Stimulated activated CD4-positive, alpha-beta T cell treated with anti-CD3 and anti-CD28 coated beads, Interleukin-12 subunit alpha, Interleukin-12 subunit beta, amount 100 ng/mL, for 48 hours (primary cell): ENCODE measurements around the gene TSPAN14.

Experiments used
- DNase-seq, 3 donors: peaks; one replicate each; pipeline ENCODE4 v3.0.0-alpha.2; 2020; ENCODE audit warnings: low read depth in 2 of 3, low spot score in 1 of 3

TSPAN14 gene

DNA sequence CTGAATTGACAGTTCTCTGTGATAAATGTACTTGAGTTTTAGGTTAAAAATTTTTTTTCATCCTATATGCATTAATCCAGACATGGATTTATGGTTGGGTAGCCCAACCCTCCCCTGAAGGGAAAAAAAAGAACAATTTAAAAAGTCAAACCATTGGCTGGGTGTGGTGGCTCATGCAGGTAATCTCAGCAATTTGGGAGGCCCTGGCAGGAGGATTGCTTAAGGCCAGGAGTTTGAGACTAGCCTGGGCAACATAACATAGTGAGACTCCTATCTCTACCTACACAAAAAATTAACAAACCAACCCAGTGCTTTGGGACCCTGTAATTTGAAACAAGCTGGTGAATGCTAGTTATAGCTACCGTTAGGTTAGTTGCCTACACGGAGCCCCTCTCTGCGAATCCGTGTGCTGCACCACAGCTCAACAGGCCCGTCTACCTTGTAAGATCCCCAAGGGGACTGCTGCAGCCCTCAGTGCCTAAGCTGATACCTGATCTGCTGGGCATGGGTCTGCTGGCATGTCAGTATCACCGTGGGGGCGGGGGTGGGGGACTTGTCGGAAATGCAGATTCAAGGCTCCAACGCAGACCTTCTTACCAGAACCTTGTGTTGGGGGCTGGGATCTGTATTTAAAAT, 32.8 kb downstream of the TSPAN14 start:
- DNase-seq = no peak

DNA sequence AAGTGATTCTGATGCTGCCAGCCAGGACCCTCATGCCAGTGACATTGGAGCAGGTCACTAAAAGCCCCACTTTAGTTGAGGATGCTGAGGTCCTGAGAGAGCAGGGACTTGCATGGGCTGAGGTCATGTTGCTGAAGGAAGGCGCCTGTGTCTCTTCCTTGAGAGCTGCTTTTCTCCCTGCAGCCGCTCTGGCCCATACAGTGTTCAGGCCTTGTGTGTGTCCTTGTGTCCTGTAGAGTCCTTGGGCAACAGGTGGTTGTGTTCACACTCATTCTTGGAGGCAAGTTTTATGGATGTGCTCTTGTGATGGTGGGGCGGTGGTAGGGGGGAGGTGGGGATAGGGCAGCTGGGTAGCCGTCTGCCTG, 33.3 kb downstream of the TSPAN14 start:
- no peak for DNase-seq

DNA sequence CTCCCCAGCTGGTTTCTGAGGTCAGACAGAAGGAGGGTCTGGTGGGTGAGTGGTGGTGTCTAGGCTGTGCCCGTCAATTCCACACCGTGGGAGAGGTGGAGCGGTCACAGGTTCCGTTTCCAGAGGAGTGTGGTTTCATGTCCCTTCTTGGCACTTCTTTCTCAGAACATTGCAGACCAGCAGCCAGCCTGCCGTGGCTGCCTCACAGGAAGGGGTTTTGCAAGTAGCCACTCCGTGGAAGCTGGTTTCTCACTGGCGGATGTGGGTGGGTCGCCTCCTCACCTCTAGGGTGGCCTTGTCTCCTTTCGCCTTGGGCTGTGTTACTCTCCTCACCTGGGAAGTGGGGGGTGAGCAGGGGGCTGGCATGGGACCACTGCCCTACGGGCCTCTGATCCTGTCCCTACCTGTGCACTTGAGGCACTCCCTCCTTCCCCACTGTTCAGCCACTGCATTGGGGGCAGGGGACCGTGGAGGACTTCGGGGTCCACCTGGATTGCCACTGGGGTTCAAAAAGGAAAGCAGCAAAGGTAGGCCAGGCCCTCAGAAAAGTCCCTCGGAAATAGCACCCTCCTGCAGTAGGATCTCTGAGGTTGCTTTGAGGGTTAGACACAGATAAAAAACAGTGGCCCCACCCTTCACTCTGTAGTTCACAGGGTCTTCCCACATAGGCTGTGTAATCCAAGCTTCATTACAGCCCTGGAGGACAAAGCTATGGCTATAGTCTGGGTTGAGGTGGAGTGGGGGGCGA, 33.9 kb downstream of the TSPAN14 start:
- no peak for DNase-seq

DNA sequence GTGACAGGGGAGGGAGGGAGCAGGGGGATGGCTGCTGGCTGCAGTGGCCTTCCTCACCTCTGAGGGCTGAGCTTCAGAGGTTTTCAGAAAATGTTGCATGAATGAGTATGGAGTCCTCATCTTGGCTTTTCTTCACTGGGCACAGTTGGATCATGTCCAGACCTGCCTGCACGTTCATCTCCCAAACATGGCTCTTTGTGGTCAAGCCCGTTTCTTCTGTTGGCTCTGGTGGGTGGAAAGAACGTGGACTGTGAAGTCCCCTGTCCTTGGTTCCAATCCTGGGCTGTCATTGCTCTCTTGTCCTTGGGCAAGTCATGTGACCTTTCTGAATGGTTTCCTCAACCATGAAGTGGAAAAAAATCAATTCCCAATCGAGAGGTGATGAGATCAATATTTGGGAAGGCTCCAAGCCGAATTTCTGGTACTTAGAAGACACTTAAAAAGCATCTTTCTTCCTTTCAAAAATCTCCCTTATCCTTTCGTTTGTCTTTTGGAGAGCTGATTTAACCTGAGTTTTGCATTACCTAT, 34.5 kb downstream of the TSPAN14 start:
- no peak for DNase-seq

DNA sequence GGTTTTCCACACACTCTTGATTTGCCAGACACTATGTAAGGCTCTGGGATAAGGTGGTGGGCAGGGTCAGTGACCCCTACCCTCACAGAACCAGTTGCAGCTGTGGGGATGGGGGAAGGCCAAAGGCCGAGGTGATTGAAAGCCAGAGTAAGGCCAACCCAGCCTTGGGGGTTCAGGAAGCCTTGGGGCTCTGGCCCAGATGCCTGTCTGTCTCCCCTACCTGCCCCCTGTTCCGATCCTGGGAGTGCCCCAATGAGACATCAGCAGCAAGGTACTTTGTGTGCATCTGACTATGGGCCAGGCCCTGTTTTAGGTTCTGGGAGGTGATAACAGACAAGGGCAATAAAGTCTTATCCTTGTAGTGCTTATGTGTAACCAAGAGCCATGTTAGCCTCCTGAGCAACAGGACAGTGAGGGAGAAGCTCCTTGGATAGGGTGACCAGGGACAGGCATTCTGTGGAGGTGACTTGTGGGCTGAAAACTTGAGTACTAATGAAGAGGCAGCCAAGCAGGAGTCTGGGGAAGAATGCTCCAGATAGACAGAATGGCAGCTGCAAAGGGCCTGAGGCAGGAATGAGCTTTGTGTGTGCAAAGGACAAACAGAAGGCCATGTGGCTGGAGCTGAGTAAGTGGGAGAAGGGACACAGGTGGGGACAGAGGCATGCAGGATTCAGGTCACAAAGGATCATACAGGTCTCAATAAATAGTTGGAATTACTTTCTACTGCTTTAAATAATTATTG, 35.4 kb downstream of the TSPAN14 start:
- no peak for DNase-seq

DNA sequence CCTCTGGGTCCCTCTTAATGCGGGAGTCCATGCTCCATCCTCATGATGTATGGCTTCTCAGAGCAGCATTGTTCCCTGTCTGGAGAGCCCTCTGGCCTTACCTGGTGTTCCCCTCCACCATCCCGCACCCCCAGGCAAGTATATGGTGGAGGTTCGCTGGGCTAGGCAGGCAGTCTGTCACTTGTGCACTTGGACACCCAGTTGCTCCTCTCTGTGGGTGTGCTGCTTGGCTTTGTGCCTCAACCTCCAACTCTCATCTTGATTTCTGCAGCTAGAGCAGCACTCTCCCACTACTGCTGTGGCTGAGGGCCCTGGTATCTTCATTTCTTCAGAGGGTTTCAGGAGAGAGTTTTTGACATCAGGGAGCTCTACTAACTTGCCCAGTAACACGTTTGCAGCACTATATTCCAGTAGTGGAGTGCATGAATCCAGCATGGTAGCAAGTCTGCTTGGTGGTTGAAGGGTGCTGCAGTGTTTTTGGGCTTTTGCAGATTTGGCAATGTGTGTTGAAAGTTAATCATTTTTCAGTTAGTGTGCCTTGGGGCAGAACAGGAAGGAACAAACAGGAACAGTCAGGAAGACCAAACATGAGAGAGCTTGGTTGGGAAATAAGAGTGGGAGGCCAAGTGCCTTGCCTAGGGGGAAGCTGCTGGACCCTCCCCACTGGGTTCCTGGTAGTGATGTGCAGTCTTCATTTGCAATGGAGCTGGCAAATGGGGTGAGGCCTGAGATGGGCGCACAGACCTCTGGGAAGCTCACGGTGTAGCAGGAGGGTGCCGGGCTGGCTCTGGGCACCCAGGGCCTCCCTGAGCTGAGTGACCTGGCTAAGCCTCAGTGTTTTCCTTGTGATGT, 37.4 kb downstream of the TSPAN14 start:
- DNase-seq = no peak

DNA sequence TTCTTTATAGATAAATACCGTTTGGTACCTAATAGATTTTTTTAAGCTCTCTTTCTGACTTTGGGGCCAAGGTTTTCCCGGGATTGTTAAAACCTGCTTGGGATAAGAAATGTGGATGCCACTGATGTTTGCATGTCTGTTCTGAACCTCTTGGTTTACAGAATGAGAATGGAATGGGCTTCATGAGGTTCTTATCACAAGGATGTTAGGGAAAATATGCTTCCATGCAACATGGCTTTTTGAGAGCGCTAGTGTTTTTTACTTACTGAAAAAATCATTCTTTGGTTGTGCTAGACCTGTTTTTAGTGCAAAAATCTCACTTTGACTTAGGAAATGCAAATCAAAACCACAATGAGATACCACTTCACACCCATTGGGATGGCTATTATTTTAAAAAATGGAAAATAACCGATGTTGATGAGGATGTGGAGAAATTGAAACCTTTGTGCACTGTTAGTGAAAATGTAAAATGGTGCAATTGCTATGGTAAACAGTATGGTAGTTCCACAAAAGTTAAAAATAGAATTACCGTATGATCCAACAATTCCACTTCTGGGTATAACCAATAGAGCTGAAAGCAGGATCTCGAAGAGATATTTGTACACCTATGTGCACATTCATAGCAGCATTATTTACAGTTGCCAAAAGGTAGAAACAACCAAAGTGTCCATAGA, 38.9 kb downstream of the TSPAN14 start:
- DNase-seq = no peak

DNA sequence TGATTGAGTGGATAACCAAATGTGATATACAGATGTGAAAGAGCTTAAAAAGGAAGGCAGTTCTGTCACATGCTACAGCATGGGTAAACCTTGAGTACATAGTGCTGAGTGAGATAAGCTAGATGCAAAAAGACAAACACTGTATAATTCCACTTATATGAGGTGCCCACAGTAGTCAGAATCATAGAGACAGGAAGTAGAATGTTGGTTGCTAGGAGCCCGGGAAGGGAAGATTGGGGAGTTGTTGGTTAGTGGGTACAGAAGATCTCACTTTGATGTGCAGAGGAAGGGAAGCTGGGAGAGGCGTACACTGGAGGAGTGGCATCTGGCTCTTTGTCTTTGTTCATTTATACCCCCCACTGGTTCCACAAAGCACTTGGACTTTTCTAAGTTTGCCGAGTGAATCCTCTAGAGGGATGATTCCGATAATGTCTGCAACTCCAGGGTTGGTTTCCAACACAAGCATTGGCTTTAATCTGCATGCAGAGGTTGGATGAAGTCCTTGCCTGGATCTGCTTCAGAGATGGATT, 39.5 kb downstream of the TSPAN14 start:
- DNase-seq = no peak

DNA sequence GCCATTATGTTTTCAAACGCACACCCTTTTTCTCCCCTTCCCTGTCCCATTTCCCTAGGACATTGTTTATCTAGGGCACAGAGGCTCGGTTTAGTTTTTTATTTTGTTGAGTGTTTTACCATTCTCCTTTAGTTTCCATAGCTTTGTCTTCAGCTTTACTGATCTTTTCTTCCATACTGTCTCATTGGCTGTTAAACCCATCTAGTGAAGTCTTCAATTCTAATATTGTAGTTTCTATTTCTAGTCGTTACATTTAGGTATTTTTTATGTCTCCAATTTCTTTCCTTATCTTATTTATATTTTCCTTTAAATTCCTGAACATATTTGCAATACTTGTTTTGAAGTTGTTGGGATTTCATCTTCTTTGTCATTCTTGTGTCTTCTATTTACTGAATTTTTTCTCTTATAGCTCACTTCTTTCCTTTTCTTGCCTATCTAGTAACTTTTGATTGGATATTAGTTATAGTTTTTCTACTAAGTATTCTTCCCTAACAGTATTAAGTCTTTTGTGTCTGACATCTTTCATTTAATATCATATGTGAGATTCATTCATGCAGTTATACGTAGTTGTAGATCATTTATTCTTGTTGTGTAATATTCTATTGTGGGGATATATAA, 42.6 kb downstream of the TSPAN14 start:
- no peak for DNase-seq

DNA sequence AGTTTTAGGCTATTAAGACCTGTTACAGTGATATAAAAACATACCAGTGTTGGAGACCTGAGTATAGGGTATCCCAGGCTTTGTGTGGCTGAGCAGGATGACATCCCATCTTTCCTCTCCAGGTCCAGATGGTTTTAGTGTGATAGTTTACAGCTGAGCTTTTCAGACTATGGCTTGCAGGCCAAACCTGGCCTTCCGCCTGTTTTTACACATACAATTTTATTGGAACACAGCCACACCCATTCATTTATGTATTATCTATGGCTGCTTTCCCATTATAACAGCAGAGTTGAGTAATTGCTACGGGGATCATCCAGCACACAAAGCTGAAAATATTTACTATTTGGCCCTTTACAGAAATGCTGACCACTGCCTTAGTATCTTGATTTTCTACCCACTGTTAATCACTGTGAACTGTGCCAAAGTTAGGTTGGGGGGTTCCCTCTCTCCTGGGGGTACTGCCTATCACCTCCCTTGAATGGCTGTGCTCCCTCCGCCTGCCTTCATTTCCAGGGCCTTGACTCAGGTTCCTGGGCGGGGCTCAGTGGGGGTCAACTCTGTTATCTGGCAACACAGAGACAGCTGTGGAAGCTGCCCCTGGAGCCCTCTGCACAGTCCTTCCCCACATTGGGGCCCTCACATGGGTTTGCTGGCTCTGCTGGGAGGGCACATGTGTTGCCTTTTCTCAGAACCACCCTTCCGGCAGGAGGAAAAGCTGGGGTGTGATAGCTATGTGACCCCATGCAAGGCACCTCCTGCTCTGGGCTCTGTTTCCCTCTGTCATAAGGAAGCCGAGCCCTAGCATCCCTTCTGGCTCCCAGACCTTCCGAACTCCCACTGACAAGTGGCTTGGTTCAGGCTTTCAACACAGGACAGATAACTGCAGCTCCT, 43.3 kb downstream of the TSPAN14 start:
- no peak for DNase-seq

DNA sequence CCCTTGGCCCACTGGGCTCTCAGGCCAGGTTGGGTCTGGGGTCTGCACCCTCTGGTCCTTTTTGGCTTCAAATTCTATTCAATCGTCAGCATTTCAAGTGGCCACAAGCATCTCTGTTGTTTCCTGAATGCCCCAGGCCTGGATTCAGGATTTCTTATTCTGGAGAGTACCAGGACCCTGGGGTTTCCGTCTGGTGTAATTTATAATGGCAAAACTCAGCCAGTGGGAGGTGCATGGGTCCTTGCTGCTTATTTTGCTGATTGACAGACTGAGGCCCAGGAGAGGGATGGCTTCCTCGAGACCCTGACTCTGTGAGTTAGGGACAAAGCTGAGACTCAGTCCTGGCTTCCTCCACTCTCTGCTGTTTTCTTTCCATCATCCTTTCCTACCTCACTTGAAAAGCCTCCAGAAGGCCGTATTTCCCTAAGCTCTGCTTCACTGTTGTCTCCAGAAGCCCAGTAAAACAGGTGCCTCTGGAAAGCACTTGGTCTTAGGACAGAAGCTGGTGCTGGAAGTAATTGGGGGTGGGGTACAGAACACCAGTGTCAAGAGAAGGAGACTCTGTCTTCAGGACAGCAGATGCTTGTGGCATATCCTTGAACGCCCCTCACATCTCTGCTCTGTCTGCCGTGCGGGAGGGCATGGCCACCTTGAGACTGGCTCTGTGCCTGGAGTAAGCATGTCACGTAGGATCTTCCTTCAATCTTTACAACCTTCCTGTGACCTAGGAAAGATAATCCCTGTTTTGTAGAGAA, 44.1 kb downstream of the TSPAN14 start:
- DNase-seq = no peak

DNA sequence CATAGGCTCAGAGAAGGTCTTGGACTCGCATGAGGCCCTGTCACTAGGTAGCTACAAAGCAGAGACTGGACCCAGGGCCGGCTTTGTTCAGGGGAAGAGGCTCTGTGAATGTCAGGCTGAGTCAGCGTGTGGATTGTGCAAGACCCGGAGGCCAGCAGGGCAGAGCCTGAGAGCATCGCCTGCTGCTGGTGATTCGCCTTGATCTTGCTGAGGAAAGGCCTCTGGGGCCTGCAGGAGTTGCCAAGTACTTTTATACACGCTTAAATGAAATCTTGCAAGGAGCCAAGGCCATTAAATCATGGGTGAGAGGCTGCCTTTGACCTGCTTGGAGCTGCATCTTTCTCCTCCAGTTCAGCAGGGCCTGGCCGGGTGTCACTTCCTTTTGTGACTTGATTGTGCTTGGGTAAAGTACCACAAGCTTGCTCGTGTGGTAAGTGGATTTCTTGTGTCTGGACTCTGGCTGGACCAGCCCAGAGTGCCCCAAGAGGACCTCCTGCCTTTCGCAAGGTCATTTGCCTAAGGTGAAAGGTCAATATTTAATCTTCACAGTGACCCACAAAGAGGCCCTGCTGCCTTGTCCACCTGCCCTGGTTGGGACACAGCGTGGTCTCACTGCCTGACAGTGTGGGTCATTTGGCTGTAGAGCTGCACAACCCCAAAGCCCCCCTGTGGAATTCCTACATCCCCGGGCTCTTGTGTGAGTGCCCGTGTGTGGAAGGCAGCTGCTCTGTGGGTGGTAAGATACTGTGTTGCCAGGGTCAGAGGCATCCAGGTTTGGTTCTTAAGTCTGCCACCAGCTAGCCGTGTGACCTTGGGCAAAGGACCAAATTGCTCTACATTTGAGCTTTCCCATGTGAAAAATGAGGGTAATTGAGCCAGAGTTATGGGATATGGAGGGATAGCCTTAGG, 45.0 kb downstream of the TSPAN14 start:
- DNase-seq = peak; percentile 62 to 68 (median 65)

DNA sequence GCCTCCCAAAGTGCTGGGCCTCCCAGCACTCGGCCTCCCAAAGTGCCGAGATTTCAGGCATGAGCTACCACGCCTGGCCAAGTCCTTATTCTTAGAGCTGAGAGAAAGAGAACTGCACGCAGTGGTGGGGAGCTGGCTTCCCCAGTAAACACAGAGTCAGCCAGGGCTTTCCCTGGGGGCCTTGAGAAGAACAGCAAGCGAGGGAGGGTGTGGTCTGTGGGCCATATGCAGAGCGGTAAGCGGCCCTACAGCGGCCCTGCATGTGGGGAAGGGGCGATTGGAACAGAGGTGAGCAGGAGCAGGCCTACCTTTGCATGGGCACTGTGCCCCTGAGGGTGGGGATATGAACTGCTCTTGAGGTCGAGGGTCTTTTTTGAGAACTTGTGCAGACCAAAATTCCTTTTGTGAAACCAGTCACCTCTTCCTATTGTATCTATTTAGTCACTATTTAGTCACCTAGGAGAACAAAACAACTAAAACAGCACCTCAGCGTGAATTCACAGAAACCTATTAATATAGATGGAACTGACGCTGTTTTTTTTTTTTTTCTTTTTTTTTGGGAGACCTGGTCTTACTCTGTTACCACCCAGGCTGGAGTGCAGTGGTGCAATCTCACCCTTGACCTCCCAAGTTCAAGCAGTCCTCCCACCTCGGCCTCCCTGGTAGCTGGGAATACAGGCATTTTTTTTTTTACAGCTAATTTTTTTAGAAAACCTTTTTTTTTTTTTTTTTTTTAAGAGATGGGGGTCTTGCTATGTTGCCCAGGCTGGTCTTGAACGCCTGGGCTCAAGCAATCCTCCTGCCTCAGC, 46.7 kb downstream of the TSPAN14 start:
- peak in 2 of 3 donors; percentile 37 to 44 for DNase-seq

DNA sequence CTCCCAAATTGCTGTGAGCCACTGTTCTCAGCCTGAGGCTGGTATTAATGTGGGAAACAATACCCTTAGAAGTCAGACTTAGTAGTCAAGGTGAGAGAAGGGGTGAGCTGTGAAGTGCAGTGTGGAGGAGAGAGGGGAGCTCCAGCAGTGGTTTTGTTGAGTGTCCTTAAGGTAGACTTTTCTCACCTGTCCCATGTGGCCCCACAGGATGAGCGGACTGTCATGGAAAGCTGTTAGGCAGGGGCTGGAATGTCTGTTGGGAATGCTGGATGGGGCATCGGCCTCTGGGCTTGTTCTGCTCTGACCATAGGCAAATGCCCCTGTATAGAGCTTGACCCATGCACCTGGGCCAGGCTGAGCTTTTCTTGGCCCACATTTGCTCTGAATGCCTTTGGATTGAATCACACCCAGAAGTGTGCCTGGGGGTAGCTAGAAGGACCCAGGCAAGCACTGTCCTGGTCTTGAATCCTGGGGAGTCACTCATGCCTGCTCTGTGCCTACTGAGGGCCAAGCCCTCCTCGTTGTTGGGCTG, 47.3 kb downstream of the TSPAN14 start:
- DNase-seq = no peak

DNA sequence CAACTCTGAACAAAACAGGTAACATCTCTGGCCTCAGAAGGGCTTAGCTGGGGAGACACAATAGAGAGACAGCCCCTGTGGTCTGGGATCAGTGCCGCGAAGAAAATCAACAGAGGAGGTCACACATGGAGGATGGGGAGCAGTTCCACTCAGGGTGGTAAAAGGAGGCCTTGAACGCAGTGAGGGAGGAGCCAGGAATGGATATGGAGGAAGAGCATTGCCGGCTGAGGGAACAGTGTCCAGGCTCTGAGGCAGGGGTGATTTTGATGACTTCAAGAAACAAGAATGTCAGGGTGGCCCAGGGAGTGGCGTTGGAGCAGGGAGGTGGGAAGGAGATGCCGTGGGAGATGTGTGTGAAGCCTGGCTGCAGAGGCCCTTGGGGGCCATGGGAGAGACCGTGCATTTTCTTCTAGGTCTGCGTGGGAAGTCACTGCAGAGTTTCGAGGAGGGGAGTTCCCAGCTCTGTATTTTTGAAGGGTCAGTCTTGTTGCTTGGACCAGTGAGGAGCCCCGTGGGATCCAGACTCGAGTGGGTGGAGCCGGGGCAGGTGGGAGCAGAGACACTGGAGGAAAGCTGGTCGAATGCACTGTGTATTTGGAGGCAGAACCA, 47.9 kb downstream of the TSPAN14 start:
- no peak for DNase-seq
